ENCODE data around the gene SLC30A10. TPM values are rescaled to one million over a fixed set of nuclear protein-coding genes. Genes with fewer than 3 reads are reported as not detected.
"Not testable (repeated sequence)": the region's sequence is repeated elsewhere in the genome, so short reads cannot be mapped to it uniquely, and the experiment has no call there.

SLC30A10 gene
- total and polyA plus RNA-seq, 8 donors, result 0.13 to 0.50 (median 0.18) TPM; not detected in 3

DNA sequence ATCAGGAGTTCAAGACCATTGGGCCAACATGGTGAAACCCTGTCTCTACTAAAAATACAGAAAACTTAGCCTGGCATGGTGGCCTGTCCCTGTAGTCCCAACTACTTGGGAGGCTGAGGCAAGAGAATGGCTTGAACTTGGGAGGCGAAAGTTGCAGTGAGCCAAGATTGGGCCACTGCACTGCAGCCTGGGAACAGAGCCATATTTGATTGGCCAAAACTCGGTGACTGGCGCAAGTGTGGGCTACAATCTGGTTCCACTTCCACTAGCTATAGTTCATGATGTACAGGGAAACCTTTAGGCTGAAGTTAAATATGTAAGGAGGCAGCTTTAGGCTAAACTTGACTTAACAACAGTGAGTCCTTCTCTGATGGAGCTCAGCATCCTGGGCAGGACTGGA lies 20.2 kb downstream of the SLC30A10 start:
- H3K27me3 ChIP-seq, result no peaks in the 10 kb centered on the region
- TF ChIP-seq, protein P1, sequence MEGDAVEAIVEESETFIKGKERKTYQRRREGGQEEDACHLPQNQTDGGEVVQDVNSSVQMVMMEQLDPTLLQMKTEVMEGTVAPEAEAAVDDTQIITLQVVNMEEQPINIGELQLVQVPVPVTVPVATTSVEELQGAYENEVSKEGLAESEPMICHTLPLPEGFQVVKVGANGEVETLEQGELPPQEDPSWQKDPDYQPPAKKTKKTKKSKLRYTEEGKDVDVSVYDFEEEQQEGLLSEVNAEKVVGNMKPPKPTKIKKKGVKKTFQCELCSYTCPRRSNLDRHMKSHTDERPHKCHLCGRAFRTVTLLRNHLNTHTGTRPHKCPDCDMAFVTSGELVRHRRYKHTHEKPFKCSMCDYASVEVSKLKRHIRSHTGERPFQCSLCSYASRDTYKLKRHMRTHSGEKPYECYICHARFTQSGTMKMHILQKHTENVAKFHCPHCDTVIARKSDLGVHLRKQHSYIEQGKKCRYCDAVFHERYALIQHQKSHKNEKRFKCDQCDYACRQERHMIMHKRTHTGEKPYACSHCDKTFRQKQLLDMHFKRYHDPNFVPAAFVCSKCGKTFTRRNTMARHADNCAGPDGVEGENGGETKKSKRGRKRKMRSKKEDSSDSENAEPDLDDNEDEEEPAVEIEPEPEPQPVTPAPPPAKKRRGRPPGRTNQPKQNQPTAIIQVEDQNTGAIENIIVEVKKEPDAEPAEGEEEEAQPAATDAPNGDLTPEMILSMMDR (IDR thresholded peaks at IDR 0.05), result no peak
- H3K9me3 ChIP-seq, result no peaks in the 10 kb centered on the region
- DNase-seq (no peak), ATAC-seq (no peak)
- no peak overlapping the region for H3K27ac ChIP-seq
- intact Hi-C loops (cut with DNase I), result no loop called here
- H3K4me3 ChIP-seq, result no peak overlapping the region
- H3K36me3 ChIP-seq, result no peaks in the 10 kb centered on the region
- H3K4me1 ChIP-seq, result no peaks in the 10 kb centered on the region

DNA sequence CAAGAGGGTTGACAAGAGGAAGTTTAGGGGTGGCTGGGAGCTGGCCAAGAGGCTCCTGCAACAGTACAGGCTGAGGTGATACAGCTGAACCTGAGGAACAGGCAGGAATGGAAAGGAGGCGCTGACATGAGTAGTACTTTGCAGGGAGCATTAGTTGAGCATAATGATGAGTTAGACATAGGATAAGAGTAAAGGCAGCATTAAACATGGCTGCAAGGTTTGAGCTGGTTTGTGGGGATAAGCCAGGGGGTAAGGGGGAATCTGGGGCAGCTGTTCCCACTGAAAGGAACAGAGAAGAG lies 20.6 kb downstream of the SLC30A10 start:
- Histone ChIP-seq H3K27me3 (no peaks in the 10 kb centered on the region), H3K9me3 (no peaks in the 10 kb centered on the region), H3K27ac (no peak overlapping the region), H3K4me3 (no peak overlapping the region), H3K4me1 (no peaks in the 10 kb centered on the region), H3K36me3 (no peaks in the 10 kb centered on the region)
- ATAC-seq (no peak), DNase-seq (no peak)
- TF ChIP-seq, protein P1 (IDR thresholded peaks at IDR 0.05), result no peak
- intact Hi-C loops (cut with DNase I), result no loop called here

DNA sequence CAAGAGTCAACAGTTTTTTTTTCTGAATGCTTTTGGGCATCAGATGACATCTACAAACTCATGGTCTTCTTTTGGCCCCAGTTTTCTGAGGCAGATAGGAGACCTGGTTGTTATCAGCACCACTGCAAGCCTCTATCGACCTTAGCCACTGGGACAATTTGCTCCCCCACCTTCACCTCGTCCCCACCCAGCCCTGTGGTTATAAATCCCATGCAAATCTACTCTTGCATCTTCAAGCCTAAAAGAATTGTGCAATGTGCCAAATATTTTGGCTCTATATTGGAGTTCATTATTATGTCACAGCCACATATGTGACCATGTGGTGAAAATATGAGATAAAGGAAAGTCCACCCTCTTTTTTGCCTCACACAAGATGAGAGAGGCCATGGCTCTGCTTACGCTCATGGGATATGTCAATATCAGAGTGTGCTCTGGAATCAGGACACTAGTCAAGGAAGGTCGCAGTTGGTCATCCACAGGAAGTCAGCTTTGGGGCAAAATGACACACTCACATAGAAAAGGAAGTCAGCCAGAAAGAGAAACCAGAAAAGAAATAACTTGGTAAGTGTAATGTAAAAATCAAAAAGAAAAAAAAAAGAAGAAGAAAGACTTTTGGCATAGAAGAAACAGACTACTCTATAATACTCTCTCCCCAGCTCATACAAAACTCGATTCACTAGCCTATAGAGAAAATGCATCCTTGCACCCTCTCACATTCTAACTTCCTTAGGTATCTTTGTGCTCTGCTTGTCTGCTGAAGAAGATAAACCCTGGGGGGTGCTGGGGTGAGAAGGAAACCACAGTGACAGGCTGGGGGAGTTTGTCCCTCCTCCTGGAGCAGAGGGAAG lies 21.2 kb downstream of the SLC30A10 start:
- no peaks in the 10 kb centered on the region for H3K27me3 ChIP-seq
- no peak overlapping the region for H3K27ac ChIP-seq
- TF ChIP-seq, protein P1 (IDR thresholded peaks at IDR 0.05), result no peak
- no peak for ATAC-seq
- no peaks in the 10 kb centered on the region for H3K4me1 ChIP-seq
- no peak for DNase-seq
- no peak overlapping the region for H3K4me3 ChIP-seq
- H3K9me3 ChIP-seq, result no peaks in the 10 kb centered on the region
- intact Hi-C loops (cut with DNase I), result no loop called here
- H3K36me3 ChIP-seq, result no peaks in the 10 kb centered on the region

GRCh38 chr1:219906565-219906923 lies 21.8 kb downstream of the SLC30A10 start:
- H3K36me3 ChIP-seq; H3K27me3 ChIP-seq; H3K9me3 ChIP-seq; ATAC-seq; intact Hi-C loops (cut with DNase I); H3K27ac ChIP-seq; DNase-seq; H3K4me1 ChIP-seq; H3K4me3 ChIP-seq: not testable (repeated sequence)

DNA sequence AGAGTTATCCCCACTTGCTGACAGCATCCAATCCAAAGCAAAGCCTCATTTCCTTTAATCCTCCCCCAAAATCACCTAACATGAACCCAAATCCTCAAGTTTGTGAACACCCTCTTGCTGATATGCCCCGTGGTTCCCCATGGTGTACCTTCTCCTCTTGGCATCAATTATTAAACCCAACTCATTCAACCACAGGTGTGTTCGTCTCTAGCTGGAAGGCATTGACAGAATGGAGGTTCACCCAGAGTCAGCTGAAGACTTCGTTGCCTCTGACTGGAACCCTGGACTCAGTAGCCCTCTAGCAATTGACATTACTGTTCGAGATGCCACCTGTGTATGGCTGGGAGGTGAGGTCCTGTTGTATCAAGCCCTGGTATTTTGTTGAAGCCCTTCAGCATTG lies 22.8 kb downstream of the SLC30A10 start:
- H3K9me3 ChIP-seq, result no peaks in the 10 kb centered on the region
- H3K27me3 ChIP-seq, result no peaks in the 10 kb centered on the region
- intact Hi-C loops (cut with DNase I), result no loop called here
- TF ChIP-seq, protein P1 (IDR thresholded peaks at IDR 0.05), result no peak
- DNase-seq (no peak), ATAC-seq (no peak)
- H3K4me1 ChIP-seq, result no peaks in the 10 kb centered on the region
- H3K27ac ChIP-seq, result no peak overlapping the region
- H3K4me3 ChIP-seq, result no peak overlapping the region
- no peaks in the 10 kb centered on the region for H3K36me3 ChIP-seq

DNA sequence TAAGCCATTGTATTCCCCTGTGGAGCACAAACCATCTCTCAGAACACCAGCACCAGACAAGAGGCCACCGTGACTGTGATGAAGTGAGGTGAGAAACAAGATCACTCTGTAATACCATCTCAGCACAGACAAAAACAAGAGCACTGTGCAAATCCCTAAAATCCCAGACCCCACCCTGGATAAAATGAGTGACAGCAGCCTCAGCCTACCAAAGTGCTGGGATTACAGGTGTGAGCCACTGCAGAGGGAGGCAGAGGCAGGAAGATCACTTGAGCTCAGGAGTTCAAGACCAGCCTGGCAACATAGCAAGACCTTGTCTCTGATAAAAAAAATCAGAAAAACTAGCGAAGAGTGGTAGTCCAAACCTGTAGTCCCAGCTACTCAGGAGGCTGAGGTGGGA lies 23.4 kb downstream of the SLC30A10 start:
- Histone ChIP-seq H3K9me3 (no peaks in the 10 kb centered on the region), H3K27ac (no peak overlapping the region), H3K4me3 (no peak overlapping the region), H3K4me1 (no peaks in the 10 kb centered on the region), H3K36me3 (no peaks in the 10 kb centered on the region), H3K27me3 (no peaks in the 10 kb centered on the region)
- ATAC-seq, result no peak
- DNase-seq, result no peak
- TF ChIP-seq, protein P1 (IDR thresholded peaks at IDR 0.05), result no peak
- intact Hi-C loops (cut with DNase I), result no loop called here

All from left lung (tissue), 10 donors.